Ramos (cell line): ENCODE data around the gene CPLX3.

Experiments
- in situ Hi-C: fragments of 300-500 bp; cut with MboI; formaldehyde crosslinking; loops from one replicate; pipeline ENCODE4 v1.14.3; 2022; ENCODE audit warnings: low sequenced_read_pairs; ENCODE audit not compliant: unreplicated experiment

The CPLX3 gene

DNA sequence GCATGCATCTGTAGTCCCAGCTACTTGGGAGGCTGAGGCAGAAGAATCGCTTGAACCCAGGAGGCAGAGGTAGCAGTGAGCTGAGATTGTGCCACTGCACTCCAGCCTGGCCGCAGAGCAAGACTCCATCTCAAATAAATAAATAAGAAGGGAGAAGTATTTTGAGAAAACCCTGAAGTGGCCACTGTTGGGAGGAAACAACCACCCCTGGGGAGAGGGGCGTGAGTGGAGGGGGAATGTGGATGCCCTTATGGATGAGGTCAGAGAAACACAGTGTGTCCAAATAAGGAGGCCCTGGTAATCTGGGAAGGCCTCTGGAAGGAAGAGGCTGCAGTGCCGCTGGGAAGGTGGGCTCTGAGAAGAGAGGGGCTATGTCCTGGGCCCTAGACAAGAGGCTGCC, 4.2 kb upstream of the CPLX3 start:
- in situ Hi-C loops, result no loop called here

DNA sequence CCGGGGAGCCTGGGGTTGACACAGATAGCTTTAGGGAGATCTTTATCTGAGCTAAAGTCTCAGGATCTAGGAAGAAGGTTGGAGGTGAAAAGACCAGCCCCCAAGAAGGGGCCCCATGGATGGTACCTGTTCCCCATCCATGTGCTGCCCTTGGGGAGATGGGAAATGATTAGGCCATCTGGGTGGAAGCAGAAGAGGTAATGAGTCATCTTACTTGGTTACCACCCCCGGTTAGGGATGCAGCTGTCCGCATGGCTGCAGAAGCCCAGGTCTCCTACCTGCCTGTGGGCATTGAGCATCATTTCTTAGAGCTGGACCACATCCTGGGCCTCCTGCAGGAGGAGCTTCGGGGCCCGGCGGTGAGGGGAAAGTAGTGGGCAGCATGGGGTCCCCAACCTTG, 3.1 kb upstream of the CPLX3 start:
- in situ Hi-C loops, result no loop called here

DNA sequence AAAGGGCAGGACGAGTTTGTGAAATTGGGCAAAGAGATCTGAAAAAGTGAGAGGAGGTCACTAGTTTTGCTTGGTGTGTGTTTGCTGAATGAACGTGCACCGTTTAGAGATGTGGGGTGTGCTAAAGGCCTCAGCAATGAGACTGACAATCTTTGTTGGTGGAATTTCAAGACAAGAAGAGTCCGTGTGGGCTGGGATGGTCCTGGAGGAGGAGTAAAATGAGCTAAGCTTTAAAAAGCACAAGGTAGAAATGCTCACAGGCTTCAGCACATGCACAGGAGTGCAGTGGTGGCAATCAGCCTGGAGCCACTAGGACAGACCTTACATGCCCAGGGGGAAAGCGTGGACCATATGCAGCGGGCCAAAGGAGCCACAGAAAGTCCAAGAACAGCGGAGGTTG, 1.5 kb upstream of the CPLX3 start:
- in situ Hi-C loops, result no loop called here

DNA sequence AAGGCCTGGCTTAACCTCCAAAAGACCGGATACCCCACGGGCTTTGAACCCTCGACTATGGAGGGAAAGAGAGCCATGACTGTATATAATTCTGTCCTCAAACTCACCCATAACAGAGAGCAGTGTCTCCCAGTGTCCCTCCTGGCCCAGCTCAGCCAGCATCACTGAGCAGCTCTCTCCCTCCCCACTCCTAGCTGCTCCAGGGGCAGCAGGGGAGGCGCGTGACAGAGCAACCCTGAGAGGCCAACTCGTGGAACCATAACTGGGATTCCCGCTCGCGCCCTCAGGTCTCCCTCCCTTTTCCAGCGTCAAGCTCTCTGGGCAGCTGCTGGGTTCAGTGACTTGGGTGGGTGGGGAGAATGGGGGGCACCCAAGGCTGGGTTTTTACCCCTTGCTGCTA, 561 bp upstream of the CPLX3 start:
- in situ Hi-C loops, result no loop called here

DNA sequence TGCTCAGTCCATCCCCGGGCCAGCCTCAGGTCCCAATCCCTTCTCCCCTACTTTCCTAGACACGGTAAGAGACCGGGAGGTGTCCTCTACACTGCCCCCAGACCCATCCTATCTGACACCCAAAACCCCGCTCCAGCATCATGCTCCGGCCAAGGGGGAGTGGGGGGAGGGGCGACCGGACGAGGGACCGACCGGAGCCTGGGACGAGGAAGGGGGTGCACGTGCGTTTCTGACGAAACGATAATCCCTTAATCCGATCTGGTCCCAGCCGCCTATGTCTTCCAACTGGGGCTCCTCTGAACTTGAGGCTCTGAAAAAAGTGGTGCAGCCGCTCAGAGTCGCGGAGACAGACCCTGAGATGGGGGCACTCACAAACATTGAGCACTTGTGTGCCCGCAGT, 494 bp downstream of the CPLX3 start:
- in situ Hi-C loops, result no loop called here

DNA sequence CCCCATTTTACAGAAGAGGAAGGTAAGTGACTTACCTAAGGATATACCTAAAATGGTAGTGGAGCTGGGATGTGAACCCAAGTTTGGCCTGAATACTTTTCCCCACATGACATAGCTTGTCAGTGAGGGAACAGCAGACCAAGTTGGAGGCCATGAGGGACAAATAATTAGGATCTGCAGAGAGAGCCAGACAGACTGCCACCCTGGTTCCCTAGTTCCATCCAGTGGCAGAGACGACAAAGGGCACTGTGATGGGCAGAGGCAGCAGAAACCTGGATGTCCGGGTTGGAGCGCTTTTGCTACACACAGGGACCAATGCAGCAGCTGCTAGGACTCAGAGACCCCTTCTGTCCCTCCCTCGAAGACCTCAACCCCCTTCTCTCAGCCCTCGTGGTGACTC, 1.2 kb downstream of the CPLX3 start:
- in situ Hi-C loops, result no loop called here

DNA sequence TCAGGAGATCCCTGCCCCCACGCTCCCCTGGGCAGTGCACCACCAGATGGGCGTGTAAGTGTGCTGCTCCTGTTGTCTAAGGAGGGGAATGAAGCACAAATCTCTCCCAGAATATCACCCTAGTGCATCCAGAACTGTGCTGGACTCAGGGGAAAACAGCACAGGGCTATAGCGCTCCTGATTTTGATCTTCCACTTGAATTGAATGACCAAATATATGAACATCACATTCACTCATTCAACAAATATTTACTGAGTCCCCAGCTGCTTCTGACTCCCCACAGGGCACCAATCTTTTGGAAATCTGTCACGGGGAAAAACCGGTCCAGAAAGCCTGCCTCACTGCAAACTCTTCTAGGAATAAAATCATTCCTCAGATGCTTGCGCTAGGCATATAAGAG, 2.4 kb downstream of the CPLX3 start:
- in situ Hi-C loops, result no loop called here

DNA sequence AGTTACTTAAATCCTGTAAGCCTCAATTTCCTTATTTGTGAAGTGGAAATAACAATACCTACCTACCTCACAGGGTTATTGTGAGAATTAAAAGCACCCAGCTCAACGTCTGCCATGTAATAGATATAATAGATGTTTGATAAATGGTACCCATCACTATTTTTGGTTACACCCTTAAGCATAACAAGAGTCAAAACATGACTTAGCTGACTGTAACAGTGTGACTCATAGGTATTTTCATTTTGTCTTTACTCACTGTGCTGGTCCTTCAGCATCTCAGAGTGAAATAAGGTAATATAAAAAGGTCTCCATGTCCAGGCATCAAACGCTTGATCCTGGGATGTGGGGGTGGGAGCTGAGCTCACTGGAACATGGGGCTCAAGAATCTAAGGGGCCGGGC, 3.1 kb downstream of the CPLX3 start:
- in situ Hi-C loops, result no loop called here

DNA sequence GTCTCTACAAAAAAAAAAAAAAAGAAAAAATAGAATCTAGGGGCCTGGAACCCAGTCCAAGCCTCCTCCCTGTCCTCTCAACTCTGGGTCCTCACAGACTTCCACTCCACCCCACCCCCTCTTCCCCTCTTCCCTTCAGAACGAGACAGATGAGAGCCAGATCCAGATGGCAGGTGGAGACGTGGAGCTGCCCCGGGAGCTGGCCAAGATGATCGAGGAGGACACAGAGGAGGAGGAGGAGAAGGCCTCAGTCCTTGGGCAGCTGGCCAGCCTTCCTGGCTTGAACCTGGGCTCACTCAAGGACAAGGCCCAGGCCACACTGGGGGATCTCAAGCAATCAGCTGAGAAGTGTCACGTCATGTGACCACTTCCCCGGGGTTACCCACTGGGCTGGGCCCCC, 3.6 kb downstream of the CPLX3 start:
- in situ Hi-C loops, result loop anchor here (10.0 kb wide), 1 partner anchor 195 kb away; no protein-coding TSS in a partner anchor

DNA sequence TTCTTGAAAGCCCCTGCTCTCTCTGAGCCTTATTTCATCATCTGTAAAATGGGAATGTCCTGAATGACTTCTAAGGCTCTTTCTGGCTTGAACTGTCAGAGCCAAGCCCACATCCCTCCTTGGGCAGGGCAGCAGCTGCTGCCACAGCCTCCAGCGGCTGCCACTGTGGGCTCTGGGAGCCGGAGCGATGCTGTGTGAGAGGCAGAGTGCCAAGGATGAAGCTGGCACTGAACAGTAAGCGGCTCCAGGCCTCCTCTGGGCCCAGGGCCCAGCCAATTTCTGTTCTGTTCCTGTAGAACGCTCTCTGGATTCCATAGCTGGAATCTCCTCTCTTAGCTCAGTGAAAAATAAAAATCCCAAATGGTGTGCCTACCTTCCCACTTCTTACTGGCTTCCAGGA, 4.4 kb downstream of the CPLX3 start:
- in situ Hi-C loops, result loop anchor here (10.0 kb wide), 1 partner anchor 196 kb away; no protein-coding TSS in a partner anchor

DNA sequence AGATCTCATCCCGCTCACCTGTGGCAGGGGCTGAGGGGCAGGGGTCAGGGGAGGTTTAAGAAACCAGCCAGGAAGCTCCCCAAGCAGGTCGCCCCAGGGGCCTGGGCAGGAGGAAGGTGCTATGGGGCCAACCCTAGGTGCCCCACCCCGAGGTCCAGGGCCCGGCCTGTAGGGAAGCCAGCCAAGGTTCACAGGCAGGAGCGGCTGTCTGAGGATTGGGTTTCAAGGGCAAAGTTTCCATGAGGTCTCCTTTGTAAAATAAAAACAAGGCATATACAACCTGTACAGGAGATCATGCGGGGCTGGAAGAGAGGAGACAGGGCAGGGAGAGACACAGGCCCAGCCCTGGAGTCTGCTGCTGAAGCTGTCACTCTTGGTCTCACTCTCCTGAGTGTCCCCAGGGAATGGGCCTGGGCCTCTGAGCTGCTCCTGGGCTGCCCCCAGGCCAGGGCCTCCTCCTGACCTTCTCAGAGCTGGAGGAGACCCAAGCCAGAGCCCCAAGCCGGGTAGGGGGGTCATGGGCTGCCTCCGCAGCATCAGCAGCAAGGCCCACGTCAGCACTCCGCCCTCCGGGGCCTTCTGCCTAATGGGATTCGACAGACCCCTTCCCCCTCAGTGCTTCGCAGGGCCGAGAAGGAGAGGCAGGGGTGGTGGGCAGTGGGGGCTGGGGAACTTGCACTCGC, 5.5 kb downstream of the CPLX3 start:
- in situ Hi-C loops, result loop anchor here (10.0 kb wide), 1 partner anchor 197 kb away; no protein-coding TSS in a partner anchor

DNA sequence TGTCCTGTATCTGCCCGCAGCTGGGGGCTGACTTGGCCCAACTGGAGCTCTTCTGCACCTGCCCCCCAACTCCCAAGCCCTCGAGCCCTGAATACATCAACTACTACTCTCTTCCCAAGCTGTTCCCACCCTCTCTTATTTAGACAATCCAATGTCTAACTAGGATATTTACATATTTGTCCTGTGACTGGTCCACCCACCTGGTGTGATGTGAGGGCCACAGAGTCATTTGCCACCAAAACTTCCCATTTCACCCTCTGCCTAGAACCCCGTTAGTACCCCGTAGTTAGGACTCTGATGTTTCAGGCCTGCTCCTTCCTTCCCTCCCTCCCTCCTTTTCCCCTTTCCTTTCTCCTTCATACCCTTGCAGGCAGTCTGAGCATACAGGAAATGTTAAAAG, 6.4 kb downstream of the CPLX3 start:
- in situ Hi-C loops, result loop anchor here (10.0 kb wide), 1 partner anchor 198 kb away; no protein-coding TSS in a partner anchor

DNA sequence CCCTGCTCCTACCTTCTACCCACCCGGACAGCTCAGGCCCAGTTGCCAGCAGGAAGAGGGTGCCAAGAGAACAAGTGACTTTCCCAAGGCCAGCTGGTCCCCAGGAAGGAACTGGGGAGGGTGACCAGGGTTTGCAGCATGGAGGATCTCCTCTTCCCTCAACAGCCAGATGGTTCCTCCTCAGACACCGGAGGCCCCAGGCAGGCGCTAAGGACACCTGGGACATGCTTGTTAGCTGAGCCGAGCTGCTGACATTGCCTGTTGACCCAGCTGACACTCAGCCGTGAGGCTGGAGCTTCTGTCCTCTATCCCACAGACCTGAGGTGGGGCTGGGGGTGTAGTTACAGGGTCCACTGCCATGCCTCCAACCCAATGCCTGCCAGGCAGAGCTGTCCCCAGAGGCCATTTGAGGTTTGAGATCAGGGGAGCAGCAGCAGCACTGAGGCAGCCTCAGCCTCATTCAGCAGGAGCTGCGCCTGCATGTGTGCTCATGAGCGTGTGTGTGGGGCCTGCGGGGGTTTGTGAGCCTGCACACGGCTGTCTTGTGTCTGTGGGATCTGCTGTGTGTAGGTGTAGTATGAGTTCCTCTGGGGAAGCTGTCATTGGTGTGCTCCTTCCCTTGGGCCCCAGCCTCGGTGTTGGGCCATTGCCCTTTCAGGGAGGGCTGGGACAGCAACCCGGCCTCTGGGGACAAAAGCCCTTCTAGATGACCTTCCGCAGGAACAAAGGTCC, 7.1 kb downstream of the CPLX3 start:
- in situ Hi-C loops, result loop anchor here (10.0 kb wide), 1 partner anchor 199 kb away; no protein-coding TSS in a partner anchor

DNA sequence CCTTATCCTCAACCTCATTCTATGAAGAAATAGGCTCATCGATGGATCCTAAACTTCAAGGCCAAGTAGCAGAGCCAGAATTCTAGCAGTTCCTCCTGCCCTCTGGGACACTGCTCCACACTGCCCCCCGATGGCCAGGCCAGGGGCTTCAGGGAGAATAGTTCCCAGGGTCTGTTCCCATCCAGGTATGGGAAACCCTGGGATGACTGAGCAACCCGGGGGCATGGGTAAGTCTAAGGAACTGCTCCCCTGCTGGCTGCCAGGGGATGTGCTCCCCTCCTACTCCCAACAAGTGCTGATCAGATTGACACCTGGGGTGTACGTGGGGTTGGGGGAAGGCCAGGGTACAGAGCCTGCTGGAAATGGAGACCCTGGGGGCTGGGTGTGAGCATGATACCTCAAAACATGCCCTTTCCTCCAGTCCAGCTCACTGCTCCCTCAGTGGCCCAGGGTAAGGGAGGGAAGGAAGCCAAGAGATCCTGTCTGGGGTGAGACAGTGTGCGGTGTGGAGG, 8.9 kb downstream of the CPLX3 start:
- in situ Hi-C loops, result loop anchor here (10.0 kb wide), 1 partner anchor 201 kb away; no protein-coding TSS in a partner anchor

DNA sequence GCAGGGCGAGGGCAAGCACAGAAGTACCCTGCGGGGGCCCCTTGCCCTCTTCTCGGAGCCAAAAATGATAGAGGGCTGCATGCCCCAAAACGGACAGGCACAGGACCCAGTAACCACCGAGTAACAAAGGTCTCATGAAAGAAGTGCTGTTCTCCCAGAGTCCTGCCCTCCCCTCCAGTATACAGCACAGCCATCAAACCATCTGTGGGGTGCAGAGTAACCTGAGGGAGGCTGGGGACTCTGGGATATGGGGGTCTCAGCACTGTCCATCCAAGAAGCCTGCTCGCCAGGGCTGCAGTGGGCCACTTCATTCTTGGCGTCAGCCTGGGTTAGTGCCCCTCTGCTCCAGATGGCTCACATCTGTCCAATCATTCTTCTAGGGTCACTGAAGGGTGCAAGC, 10.4 kb downstream of the CPLX3 start:
- in situ Hi-C loops, result loop anchor here (10.0 kb wide), 1 partner anchor 202 kb away; no protein-coding TSS in a partner anchor

DNA sequence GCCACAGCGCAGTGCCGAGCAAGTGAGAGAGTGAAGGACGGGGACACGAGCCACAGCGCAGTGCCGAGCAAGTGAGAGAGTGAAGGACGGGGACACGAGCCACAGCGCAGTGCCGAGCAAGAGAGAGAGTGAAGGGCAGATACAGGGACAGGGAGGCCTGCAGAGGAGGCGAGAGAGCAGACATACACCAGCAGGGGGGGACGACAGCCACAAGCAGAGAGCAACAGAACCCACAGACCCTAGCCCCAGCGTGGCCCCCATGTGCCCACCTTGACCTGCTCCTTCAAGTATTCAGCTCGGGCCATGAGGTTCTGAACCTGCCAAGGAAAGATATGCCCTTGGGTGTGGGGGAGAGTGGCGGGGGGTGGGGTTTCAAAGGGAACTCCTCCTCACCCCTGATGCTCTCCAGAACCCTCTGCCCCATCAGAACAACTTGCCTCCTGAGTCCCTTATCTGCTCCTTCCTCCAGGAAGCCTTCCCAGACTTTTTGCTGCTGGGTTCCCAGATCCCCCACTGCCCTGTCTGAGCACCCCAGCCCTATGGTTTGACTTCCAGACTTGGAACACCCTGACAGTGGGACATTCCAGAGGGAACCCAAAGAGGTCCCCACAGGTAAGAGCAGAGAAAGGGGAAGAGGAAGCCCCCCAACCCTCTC, 11.2 kb downstream of the CPLX3 start:
- in situ Hi-C loops, result loop anchor here (10.0 kb wide), 1 partner anchor 203 kb away; no protein-coding TSS in a partner anchor

DNA sequence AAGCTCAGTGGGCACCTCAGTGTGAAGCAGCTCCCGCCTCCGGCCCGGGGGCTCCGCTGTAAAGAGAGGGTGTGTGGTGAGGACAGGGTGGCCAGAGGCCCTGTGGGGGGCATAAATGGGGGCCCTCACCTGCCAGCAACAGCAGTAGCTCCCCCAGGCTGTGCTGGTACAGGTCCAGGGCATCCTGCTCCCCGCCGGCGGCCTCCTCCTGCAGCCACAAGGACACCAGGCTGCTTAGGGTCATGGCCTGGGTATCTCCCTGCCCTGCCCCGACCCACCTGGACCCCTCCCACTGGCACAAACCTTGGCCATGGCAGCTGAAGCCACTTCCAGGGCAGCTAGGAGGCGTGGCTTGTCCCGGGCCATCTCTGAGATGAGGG, 11.7 kb downstream of the CPLX3 start:
- in situ Hi-C loops, result loop anchor here (10.0 kb wide), 1 partner anchor 203 kb away; no protein-coding TSS in a partner anchor

DNA sequence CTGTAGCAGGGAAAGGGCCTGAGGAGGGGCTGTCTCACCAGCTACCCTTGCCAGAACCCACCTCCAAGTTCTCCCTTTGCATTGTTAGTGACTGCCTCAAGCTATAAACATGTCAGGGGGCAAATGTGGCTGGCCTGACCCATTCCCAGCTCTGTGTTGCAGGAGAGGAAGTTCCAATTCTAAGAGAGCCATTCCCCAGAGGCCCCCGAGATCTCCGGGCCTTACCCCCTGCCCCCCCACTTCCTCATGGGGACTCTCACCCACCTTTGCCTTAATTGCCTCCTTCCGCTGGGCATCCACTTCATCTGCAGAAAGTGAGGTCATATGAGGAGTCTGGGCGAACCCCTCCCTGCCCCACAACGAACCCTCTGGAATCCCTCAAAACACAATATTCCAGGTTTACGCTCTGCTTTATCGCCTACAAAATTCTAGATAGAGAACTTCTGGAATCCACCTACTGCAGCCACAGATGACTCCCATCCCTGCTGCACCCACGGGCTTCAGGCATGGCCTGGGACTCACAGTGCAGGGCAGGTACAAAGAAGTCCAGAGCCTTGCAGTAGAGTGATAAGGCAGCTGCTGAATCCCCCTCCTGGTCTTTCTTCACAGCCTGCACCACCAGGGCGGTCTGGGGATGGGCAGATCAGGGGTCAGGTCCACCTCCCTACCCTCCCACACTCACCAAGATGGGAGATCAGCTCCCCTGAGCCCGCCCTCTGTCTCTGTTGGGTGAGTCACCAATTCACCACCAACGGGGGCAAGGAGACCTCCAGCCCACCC, 12.5 kb downstream of the CPLX3 start:
- in situ Hi-C loops, result loop anchor here (10.0 kb wide), 1 partner anchor 204 kb away; no protein-coding TSS in a partner anchor

DNA sequence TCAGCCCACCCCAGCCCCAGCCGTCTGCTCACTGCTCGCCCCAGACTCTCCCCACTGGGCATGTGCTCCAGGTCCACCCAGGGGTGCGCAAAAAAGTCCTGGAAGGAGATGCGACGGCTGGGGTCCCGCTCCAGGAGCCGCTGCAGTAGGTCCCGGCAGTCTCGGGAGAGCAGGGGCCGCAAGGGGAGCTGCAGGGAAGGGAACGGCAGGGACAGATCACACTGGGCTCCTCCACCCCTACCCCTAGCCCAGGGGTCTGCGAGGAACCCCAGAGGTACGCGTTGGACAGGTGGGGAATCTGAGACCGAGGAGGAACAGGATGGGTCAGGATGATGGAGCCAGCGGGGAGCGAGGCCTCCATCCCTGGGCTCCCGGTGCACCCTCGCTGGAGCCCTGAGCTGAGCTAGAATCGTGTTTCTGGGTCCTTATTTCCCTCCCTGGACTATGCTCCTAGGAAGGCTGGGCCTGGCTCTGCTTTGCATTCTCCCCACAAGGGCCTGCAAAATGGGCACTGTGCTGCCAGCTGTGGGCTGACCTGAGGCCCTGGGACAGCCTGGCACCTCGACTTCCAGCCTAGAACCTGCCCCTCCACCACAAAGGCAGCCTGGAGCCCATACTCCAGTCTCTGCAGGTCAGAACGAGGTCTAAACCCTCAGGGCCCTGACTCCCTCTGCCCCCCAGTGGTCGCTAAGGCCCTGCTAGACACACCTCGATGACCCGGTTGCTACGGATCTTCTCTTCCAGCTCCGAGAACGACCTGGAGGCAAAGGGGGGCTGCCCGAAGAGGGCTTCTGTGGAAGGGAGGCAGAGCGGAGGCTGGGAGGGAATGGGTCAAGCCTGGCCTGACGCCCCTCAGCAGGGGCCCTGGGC, 13.3 kb downstream of the CPLX3 start:
- in situ Hi-C loops, result loop anchor here (10.0 kb wide), 1 partner anchor 205 kb away; no protein-coding TSS in a partner anchor
